ENCODE data around the gene SLC25A45. TPM values are rescaled to one million over a fixed set of nuclear protein-coding genes. Genes with fewer than 3 reads are reported as not detected.

SLC25A45 gene
- total RNA-seq, 1 experiment from 2014 or later, result 0.91 TPM

DNA sequence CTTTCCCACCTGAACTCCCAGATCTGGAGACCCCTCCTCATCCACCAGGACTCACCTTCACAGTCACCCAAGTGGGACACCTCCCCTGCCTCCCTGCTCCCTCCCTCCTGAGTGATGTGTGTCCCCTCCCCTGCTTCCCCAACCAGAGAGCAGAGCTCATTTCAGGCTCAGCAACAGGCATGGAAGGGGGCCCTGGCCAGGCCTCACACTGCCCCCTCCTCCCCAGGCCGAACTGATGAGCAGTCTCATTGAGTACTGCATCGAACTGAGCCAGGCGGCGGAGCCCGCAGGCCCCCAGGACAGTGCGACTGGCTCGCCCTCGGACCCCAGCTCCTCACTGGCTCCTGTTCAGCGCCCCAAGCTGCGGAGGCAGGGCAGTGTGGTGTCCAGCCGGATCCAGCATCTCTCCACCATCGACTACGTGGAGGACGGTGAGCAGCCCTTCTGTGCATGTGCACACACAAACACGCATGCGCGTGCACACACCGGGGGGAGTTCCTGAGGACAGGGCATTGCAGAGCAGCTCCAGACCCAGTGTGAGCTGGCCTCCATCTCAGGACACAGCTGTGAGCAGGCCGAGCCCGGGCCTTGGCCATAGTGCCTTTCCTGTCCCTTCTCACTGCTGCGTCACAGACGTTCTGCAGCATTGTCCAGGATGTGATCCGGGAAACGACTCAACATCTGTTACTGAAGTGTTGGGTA, 22.3 kb upstream of the SLC25A45 start:
- no peak for DNase-seq (ENCODE audit: low spot score)

DNA sequence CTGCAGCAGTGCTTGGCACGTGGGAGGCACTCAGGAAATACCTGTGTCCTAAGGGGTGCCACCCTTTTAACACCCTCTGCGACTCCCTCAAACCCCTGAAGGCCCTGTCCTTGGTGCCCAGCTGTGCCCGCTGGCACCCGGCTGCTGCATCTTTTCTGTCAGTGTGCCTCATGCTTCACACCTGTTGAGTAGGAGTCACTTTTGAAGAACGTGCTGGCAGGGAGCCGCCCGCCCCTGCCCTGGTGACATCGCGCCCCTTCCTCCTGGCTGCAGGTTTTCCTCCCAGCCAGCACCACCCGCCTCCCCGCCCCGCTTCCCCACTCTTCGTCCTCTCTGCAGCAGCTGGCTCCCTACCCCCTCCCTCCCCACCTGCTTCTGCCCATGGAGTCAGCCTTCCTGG, 21.8 kb upstream of the SLC25A45 start:
- no peak for DNase-seq (ENCODE audit: low spot score)

DNA sequence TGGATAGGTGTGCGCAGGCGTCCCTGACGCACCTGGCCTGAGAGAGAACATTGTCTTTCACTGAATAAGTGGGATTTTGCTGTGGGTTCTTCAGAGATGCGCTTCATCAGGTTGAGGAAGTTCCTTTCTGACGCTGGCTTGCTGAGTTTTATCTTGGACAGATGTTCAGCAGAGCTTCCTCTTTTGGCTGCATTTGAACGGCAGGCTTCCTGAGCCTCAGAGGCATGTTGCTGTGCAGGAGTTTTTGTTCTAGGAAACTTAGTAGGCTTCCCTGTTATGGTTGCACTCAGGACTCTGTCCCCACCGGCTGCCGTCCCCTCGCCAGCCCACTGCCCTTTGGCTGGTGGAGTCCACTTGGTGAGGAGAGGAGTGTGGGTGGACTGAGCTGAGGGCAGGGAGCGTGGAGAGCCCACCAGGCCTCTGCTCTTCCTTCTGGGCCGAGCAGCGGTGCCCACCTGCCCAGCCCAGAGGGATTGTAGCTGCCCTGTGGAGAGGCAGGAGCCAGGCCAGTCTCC, 21.2 kb upstream of the SLC25A45 start:
- no peak for DNase-seq (ENCODE audit: low spot score)

DNA sequence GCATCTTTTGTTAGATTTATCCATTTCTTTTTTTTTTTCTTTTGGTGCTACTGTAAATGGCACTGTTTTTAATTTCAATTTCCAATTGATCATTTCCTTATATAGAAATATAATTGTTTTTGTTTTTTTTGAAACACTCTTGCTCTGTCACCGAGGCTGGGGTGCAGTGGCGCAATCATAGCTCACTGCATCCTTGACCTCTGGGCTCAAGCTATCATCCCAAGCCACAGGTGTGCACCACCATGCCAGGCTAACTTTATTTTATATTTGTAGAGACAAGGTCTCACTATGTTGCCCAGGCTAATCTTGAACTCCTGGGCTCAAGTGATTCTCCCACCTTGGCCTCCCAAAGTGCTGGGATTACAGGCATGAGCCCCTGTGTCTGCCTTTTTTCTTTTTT, 20.3 kb upstream of the SLC25A45 start:
- DNase-seq (ENCODE audit: low spot score), result no peak

DNA sequence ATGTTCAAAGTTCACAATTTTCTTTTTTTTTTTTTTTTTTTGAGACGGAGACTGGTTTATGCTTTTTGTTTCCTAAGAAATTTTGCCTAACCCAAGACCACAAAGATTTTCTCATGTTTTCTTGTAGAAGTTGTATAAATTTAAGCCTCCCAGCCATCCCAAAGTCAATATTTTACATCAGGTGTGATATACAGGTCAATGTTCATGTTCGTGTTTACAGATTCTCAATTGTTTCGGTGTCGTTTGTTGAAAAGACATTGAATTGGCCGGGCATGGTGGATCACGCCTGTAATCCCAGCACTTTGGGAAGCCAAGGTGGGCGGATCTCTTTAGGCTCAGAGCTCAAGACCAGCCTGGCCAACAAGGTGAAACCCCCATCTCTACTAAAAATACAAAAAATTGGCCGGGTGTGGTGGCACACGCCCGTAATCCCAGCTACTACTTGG, 19.4 kb upstream of the SLC25A45 start:
- no peak for DNase-seq (ENCODE audit: low spot score)

DNA sequence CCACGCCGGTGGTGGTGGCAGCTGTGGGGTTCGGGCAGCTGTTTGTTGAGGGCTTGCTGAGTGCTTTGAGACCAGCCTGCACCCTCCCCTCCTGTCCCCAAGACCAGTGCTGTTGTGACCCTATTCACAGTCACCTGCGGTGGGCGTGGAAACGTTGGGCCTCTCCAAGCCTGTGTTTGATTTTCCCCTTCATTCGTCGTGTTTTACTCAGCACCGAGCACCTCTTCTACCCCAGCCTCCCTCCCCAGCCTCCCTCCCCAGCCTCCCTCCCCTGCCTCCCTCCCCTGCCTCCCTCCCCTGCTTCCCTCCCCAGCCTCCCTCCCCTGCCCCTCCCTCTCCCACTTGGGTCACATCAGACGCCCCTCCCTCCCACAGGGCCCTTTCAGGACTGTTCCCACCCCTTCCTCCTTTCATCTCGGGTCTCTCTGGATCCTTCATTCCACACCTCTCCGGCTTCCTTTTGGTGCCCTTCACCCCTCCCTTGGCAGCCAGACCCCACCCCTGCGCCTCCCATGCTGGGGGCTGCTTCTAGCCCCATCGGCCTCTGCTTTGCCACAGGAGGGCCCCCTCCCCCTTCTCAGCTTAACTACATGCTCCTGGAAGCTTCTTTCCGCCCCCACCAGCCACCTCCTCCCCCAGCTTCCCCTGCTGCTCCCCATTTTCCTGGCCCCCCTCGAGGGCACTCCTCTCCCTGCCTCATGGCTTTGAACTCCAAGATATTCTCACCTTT, 18.8 kb upstream of the SLC25A45 start:
- no peak for DNase-seq (ENCODE audit: low spot score)

DNA sequence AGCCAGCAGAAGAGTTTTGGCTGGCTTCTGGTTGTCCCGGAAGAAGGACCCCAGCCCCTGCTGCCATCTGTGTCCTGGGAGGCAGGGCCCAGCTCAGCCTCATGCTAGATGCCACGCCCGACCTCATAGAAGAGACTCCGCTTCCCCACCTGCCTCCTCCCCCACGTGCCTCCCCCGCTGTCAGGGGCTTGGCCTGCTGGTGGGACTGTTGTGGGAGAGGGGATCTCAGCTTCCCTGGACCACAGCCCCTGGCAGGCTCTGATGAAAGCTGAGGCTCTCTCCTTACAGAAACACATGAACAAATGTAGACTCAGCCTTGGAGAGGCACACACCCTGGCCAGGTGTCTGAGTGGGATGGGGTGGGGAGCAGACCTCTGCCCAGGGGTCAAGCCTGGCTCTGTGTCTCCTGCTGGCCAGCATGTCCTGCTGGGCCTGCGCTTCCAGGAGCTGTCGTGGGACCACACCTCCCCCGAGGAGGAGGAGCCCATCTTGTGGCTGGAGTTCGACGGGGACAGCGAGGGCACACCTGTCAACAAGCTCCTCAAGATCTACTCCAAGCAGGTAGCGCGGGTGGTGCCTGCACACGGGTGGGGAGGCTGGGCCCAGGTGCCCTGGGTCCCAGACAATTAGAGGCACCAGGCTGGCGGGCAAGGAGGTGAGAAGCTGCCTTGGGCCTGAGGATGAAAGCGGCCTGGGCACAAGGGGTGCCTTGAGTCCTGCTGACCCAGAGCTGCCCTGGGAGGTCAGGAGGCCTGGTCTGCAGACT, 18.0 kb upstream of the SLC25A45 start:
- DNase-seq (ENCODE audit: low spot score), result no peak

DNA sequence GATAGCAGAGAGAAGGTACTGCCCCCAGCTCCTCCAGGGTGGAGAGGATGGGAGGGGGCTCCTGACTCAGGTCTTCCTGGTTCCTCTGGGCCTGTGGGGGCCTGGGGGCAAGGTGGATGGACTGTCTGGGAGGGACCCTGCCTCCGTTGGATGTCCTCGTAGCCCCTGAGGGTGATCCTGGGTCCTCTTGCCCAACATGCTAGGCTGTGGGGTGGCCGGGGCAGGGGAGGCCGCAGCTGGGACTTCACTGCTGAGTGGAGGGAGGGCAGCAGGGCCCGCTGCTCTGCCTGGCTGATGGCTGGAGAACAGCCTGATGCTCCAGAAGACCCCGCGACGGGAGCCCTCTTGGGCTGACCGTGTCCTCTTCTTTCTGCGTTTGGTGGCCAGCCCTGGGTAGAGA, 17.4 kb upstream of the SLC25A45 start:
- no peak for DNase-seq (ENCODE audit: low spot score)

DNA sequence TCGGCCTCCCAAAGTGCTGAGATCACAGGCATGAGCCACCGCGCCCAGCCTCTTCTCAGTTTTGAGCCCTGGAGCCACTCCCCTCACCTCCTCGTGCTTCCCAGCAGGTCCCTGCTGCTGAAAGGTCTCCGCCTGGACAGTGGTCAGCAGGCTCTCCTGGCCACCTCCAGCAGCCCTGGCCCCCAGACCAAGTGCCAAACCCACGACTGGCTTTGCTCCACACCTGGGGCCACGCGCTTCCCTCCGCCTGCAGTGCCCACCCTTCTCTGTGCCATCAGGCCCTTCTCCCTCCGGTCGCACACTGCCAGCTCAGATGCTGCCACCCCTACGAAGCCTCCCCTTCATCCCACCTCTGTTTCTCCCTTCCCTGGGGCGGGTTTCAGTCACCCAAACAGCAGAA, 16.8 kb upstream of the SLC25A45 start:
- no peak for DNase-seq (ENCODE audit: low spot score)

DNA sequence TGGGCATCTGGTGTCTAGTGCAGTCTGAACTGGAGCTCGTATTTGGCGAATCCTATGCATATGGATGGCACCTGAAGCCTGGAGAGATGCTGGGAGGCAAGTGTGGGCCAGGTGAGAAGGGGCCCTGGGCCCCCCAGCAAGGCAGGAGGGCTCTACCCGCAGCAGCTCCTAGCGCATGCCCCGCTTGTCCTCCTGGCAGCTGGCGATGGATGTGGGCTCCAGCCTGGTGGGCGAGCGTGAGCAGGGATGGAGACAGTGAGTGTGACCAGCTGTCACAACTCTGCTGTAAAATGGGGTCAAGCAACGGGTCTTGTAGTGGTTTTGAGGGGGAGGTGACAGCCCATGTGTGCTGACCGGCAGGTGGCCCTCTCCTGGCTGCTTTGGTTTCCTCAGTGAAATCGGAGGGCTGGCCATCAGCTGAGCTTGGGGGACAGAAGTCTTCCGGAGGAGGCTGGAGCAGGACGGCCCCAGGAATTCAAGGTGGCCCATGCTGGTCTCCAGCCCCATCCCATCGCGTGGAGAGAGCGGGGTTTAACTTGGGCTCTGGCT, 16.0 kb upstream of the SLC25A45 start:
- no peak for DNase-seq (ENCODE audit: low spot score)

DNA sequence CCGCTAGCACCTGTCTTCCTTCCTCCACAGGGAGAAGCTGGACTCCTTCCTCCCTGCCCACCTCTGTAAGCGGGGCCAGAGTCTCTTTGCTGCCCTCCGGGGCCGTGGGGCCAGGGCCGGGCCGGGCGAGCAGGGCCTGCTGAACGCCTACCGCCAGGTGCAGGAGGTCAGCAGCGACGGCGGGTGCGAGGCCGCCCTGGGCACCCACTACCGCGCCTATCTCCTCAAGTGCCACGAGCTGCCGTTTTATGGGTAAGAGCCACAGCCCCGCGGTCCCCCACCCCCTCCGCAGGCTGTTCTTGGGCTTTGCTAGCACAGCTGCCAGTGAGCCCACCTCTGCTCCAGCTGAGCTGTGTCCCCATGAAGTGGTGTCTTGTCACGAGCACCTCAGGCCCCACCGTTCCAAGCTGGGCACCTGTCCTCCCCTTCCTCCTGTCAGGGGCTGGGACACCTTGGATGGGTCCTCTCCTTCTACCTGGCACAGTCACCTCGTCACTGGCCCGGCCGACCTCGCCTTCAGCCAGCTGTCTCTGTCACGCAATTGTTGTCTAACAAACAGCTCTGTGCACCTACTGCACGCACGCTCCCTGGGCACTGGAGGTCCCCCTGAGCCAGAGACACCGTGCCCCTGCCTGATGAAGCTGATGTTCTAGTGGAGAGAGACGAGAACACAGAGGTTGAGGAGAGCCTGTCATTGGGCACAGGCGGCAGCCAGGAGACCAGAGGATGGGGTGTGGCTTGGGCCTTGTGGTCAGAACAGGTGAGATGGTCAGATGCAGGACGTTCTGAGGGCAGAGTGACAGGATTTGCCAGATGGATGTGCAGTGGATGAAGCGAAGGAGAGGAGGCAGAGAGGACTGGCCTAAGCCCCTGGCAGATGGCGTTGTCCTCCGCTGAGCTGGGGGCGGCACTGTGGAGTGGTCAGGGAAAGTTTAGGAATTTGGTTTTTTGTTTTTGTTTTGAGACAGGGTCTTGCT, 14.6 kb upstream of the SLC25A45 start:
- no peak for DNase-seq (ENCODE audit: low spot score)

DNA sequence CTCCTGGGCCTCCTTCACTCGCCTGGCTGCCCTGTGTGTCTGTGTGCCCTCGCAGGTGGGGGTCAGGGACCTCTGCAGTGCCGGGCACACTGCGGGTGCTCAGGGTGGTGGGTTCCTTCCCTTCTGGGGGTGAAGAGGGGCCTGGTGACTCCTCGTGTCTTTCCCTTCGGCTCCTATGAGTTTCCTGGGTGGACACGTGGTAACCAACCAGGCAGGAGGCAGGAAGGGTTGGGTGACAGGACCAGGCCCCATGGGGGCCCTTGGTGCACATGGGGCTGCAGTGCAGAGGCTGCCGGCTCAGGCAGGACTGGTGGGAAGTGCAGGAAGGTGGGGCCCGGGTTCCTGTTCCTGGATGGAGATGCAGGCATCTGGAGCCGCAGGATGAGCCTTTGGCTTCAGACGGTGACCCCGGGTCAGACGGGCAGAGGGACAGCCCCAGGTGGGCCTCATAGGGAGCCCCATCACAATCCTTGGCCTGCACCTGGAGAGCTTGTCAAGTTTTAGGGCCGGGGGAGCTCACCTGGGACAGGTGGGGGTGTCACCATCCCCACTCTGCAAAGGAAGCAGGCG, 13.6 kb upstream of the SLC25A45 start:
- DNase-seq (ENCODE audit: low spot score), result no peak

DNA sequence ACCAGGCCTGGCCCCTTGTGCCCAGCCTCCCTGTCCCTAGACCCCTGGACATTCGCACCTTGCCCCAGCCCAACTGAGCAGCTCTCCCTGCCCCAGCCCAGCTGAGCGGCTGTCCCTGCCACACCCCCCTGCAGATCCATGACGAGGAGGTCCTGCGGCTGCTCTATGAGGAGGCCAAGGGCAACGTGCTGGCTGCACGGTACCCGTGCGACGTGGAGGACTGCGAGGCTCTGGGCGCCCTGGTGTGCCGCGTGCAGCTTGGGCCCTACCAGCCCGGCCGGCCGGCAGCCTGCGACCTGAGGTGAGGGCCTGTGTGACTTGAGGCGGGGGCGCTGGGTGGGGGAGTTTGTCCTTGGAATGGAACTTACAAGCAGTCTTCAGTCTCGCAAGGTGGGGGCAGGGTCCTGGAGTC, 11.7 kb upstream of the SLC25A45 start:
- no peak for DNase-seq (ENCODE audit: low spot score)

DNA sequence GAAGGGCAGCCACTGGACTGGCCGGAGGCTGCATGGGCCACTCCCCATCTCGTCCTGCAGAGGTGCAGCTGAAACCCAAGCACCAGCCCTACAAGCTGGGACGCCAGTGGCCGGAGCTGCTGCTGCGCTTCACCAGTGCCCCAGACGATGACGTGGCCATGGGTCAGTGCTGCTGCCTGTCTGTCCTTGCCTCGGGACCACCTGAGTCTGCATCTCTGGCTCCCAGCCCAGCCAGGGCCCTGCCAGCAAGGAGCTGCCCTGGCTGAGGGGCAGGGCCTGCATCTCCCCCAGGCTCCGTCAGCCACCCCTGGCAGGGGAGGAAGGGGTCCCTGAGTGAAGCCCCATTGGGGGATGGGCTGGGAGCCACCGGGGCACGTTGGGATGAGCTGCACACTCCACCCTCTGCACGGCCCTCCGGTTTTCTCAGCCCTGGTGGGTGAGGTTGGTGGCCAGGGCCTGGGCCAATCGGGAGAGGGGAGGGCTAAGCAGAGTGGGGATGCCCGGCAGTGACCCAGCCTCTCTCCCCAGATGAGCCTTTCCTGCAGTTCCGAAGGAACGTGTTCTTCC, 11.2 kb upstream of the SLC25A45 start:
- no peak for DNase-seq (ENCODE audit: low spot score)

DNA sequence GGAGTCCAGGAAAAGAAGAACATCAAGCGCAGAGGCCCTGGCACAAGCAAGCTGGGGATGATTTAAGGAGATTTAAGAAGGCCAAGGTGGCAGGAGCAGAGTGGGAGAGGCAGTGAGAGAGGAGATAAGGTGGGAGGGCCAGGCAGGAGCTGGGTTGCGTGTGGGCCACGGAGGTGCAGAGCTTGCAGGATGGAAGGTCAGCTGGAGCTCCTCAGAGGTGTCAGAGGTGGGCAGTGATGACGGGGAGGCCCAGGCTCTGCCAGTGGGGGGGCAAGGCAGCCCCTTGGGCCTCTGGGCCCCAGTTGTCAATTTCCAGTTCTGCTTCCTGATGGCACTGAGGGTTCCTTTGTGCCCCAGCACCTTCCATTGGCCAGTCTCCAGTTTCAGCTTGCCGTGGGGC, 10.5 kb upstream of the SLC25A45 start:
- no peak for DNase-seq (ENCODE audit: low spot score)

DNA sequence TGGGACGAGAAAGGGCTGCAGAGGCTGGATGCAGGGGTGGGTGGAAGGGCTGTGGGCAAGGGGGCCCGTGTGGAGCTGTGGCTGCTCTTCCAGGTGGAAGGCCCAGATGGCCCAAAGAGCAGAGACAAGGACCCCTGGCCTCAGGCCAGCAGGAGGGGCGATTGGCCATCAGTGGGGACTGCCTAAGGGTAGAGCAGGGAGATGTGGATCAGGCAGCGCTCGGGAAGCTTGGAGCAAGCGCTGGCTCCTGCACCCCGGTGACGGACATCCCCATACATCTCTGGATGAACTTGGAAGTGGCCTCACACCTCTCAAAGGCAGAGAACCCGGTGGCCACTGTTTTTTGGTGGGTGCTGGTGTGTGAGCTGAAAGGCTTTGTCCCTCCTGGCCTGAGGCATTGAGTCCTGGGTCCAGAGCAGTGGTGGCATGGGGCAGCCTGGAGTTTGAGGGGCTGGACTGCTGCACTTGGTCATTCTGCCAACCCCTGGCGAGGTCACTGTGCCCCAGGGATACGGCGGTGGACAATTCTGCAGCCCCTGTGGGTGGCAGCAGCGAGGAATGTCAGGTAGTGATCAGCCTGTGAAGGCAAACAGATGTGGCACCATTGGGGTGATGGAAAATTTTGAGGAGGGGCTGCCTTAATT, 9.9 kb upstream of the SLC25A45 start:
- DNase-seq (ENCODE audit: low spot score), result no peak

DNA sequence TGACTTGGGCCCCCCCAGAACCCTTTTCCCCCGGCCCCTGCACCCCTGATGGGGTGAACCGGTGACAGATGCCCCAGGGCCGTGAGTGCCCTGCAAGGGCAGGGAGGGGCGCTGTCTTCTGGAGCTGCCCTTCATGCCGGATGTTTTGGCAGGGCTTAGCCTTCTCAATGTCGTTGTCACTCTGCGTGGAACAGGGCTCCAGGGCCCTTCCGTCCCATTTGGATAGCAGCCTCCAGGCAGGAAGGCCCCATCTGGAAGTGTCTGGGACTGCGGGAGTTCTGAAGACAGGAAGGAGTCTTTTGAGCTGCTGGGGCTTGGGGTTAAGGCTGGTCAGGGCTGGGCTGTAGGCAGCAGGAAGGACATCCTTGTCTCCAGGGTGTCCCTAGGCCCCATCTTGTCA, 8.6 kb upstream of the SLC25A45 start:
- DNase-seq (ENCODE audit: low spot score), result no peak

DNA sequence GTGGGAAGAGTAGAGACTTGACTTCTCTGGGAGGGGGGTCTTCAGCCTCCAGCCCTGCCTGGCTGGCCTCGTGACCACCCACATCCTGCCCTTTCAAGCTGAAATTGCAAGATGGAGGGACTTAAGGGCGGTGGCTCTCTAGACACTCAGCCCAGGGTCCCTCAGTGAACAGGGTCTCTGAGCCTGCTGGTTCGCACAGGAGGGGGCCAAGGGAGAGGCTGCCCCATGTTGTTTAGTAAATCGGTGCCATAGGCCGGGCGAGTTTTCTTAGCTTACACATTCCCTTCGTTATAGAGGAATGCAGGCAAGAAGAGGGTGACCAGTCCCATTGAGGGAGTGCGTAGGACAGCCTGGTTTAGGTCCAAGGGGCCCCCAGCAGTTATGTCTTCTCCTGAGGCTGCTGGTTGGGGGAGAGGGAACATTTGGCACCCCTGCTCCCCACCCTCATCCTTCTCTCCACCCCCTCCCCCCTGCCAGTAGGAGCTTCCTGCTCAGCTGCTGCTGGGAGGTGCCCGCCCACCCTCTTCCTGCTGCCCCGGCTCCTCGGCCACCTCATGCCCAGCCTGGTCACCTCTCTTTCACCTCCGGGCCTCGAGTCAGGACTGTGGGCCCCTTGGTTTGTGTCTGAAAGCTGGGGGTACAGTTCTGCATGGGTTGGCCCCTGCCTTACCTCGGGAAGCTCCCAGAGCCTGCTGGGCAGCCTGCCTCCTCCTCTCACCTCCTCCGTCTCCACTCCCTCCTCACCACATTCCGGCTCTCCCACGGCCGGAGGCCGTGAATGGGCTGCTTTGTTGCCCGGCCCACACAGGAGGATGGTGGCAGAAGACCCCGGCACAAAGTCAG, 7.9 kb upstream of the SLC25A45 start:
- DNase-seq (ENCODE audit: low spot score), result no peak

Measured in H4 (cell line).